ENCODE data around the gene ZFAND4.

DNA sequence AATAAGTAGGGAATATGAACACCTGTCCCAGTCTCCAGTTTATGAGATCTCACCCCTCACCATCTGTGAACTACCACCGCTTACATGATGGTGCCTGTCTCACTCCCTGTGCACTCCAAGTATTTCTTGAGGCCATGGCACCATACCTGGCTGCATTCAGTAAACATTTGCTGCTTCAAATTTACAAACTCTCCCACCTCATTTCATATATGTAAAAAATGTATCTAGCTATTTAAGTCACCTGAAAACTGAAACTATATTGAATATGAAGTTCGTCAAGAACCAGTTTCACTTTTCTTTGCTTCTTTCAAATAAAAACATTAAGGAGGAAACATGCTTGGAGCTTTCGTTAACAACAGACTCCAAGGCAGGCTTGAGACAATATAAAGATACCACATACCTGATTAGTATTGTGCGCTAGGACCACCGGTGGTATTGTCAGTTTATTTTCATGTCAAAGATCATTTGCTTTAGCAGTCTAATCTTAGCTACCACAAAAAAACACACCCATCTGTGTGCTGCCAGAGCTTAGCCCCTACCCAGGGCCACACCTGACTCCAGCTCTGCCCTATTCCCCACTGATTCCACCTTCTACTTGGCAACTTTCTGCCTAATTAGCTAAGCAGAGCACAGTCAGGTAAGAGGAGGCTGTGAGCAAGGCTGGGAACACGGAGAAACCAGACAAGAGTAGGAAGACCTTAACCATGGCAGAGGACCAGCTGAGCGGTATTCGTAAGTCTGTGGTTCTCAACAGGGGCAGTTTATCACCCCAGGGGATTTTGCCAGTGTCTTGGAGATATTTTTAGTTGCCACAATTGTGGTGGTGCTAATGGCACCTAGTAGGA, 92.0 kb downstream of the ZFAND4 start:
- TF ChIP-seq, protein P1, sequence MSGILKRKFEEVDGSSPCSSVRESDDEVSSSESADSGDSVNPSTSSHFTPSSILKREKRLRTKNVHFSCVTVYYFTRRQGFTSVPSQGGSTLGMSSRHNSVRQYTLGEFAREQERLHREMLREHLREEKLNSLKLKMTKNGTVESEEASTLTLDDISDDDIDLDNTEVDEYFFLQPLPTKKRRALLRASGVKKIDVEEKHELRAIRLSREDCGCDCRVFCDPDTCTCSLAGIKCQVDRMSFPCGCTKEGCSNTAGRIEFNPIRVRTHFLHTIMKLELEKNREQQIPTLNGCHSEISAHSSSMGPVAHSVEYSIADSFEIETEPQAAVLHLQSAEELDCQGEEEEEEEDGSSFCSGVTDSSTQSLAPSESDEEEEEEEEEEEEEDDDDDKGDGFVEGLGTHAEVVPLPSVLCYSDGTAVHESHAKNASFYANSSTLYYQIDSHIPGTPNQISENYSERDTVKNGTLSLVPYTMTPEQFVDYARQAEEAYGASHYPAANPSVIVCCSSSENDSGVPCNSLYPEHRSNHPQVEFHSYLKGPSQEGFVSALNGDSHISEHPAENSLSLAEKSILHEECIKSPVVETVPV (CRISPR knock-in tag; IDR thresholded peaks at IDR 0.05), result no peak
- TF ChIP-seq ZFP3 (CRISPR knock-in tag; IDR thresholded peaks at IDR 0.05), result no peak
- TF ChIP-seq ARNTL (CRISPR knock-in tag; IDR thresholded peaks at IDR 0.05; ENCODE audit: borderline replicate concordance, low read depth), result no peak
- TF ChIP-seq, protein P2, sequence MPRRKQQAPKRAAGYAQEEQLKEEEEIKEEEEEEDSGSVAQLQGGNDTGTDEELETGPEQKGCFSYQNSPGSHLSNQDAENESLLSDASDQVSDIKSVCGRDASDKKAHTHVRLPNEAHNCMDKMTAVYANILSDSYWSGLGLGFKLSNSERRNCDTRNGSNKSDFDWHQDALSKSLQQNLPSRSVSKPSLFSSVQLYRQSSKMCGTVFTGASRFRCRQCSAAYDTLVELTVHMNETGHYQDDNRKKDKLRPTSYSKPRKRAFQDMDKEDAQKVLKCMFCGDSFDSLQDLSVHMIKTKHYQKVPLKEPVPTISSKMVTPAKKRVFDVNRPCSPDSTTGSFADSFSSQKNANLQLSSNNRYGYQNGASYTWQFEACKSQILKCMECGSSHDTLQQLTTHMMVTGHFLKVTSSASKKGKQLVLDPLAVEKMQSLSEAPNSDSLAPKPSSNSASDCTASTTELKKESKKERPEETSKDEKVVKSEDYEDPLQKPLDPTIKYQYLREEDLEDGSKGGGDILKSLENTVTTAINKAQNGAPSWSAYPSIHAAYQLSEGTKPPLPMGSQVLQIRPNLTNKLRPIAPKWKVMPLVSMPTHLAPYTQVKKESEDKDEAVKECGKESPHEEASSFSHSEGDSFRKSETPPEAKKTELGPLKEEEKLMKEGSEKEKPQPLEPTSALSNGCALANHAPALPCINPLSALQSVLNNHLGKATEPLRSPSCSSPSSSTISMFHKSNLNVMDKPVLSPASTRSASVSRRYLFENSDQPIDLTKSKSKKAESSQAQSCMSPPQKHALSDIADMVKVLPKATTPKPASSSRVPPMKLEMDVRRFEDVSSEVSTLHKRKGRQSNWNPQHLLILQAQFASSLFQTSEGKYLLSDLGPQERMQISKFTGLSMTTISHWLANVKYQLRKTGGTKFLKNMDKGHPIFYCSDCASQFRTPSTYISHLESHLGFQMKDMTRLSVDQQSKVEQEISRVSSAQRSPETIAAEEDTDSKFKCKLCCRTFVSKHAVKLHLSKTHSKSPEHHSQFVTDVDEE (CRISPR knock-in tag; IDR thresholded peaks at IDR 0.05), result no peak
- TF ChIP-seq PPARA (CRISPR knock-in tag; IDR thresholded peaks at IDR 0.05; ENCODE audit: borderline replicate concordance), result no peak
- TF ChIP-seq, protein P3, sequence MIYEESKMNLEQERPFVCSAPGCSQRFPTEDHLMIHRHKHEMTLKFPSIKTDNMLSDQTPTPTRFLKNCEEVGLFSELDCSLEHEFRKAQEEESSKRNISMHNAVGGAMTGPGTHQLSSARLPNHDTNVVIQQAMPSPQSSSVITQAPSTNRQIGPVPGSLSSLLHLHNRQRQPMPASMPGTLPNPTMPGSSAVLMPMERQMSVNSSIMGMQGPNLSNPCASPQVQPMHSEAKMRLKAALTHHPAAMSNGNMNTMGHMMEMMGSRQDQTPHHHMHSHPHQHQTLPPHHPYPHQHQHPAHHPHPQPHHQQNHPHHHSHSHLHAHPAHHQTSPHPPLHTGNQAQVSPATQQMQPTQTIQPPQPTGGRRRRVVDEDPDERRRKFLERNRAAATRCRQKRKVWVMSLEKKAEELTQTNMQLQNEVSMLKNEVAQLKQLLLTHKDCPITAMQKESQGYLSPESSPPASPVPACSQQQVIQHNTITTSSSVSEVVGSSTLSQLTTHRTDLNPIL (CRISPR knock-in tag; IDR thresholded peaks at IDR 0.05; ENCODE audit: low read depth), result no peak
- TF ChIP-seq RARB (CRISPR knock-in tag; IDR thresholded peaks at IDR 0.05), result no peak
- TF ChIP-seq ZFP30 (CRISPR knock-in tag; IDR thresholded peaks at IDR 0.05), result no peak
- no peak for TF ChIP-seq PATZ1 (CRISPR knock-in tag; IDR thresholded peaks at IDR 0.05; ENCODE audit: borderline replicate concordance)
- TF ChIP-seq ISL1 (CRISPR knock-in tag; IDR thresholded peaks at IDR 0.05), result no peak
- no peak for TF ChIP-seq ZNF565 (CRISPR knock-in tag; conservative IDR thresholded peaks at IDR 0.05; ENCODE audit: low read depth)
- TF ChIP-seq ZNF70 (CRISPR knock-in tag; IDR thresholded peaks at IDR 0.05), result no peak
- TF ChIP-seq OSR1 (CRISPR knock-in tag; IDR thresholded peaks at IDR 0.05), result no peak
- TF ChIP-seq BACH2 (CRISPR knock-in tag; IDR thresholded peaks at IDR 0.05; ENCODE audit: borderline replicate concordance), result no peak
